ENCODE data around the gene TADA2B. TPM values are rescaled to one million over a fixed set of nuclear protein-coding genes. Genes with fewer than 3 reads are reported as not detected.

Gene TADA2B
- total and polyA plus RNA-seq, 10 of the 15 experiments (the other 5 are each of a cell fraction or from before 2014, with no cell fraction given), result 0.66 to 12.0 (median 5.6) TPM

DNA sequence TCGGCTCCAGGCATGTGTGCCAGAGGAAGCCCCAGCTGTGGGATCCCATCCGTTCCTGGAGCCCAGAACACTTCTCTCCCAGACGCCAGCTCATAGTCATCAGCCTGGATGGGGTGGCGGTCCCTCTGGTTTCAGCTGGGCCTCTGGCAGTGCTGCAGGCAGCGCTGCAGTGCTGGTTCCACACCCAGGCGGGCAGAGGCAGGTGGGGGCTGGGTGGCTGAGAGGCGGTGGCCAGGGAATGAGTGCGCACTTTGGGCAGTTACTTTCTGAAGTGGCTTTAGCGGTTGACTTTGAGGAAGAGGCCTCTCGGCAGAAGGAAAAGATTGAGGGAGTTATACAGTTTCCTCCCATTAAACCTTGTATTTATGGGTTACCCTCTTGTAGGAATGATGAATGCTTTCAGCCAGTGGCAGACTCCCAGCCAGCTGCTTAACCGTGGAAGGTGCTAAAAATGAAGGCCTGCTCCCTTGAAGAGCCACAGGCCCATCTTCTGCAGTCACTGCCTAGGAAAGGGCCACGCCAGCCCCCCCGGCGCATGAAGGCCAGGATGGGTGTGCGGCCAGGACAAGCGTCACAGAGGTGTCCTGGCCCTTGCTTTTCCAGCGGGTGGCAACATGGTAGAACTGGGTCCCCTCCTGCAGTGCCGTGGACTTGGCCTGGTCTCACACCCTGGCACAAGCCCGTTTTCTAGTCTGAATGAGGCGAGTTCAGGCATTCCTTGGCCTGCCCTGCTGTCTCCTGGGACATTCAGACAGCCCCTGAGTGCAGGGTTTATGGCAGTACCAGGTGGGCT is 9.9 kb downstream of the TADA2B start:
- ATAC-seq (no peak), DNase-seq (ENCODE audit: low read depth, low spot score) (no peak), FAIRE-seq (no peak)
- Histone ChIP-seq H3K36me3 (ENCODE audit: control insufficient read depth in 2 of 2, insufficient read depth in 2 of 2, low read length in 1 of 2) (peaks cover 14 to 19% of the 10 kb centered on the region in 2 experiments), H3K4me3 (no peak overlapping the region), H3K9me3 (replicated peaks; ENCODE audit: control insufficient read depth, insufficient read depth, low read length) (no peaks in the 10 kb centered on the region), H3K79me2 (ENCODE audit: control insufficient read depth, insufficient read depth, low read length) (peaks cover 6% of the 10 kb centered on the region), H2AFZ (ENCODE audit: control insufficient read depth, low read depth, low read length) (no peak overlapping the region), H3K9ac (ENCODE audit: control insufficient read depth, insufficient read depth, low read length) (no peak overlapping the region), H3K27me3 (replicated peaks in 1 of 2; ENCODE audit: control insufficient read depth in 2 of 2, insufficient read depth in 2 of 2, low read length in 1 of 2) (no peaks in the 10 kb centered on the region), H3K4me2 (ENCODE audit: control insufficient read depth, insufficient read depth) (no peak overlapping the region), H3K27ac (ENCODE audit: control insufficient read depth, insufficient read depth) (no peak overlapping the region), H4K20me1 (ENCODE audit: control insufficient read depth, insufficient read depth) (0 out of 2 replicates have a peak, but pooled peaks cover 3% of the 10 kb centered on the region), H3K4me1 (ENCODE audit: control insufficient read depth, insufficient read depth, low read length) (peaks cover 5% of the 10 kb centered on the region; the same call in 1 of the 2 replicates)
- CTCF ChIA-PET, result no interaction called here
- intact Hi-C loops (cut with micrococcal nuclease; ENCODE audit: unreplicated experiment), result no loop called here
- SMC1A ChIA-PET (ENCODE audit: uncharacterized antibody, unreplicated experiment), result no interaction called here
- POLR2A ChIA-PET, result no interaction called here
- RAD21 ChIA-PET (ENCODE audit: unreplicated experiment), result no interaction called here
- 88% methylated on average over 20 of the region's 20 CpGs for WGBS (ENCODE audit: insufficient coverage, insufficient replicate concordance, low lambda C conversion rate, missing lambda C conversion rate)
- in situ Hi-C loops (cut with MboI), result no loop called here
- BruUV-seq (replicated peaks), result no TSS peak
- TF ChIP-seq POLR2AphosphoS2 (IDR thresholded peaks at IDR 0.05; ENCODE audit: low read depth, low read length) (no peak), NFYB (IDR thresholded peaks at IDR 0.05; ENCODE audit: insufficient read depth, low read depth, low read length) (no peak), ZZZ3 (IDR thresholded peaks at IDR 0.05; ENCODE audit: control insufficient read depth, insufficient read length, low read depth) (no peak), EED (IDR thresholded peaks at IDR 0.05; ENCODE audit: low read depth) (no peak), ZNF217 (IDR thresholded peaks at IDR 0.05) (no peak), BACH1 (IDR thresholded peaks at IDR 0.05; ENCODE audit: borderline replicate concordance) (no peak), WRNIP1 (IDR thresholded peaks at IDR 0.05; ENCODE audit: borderline replicate concordance, low read depth, low read length) (no peak), RELA (IDR thresholded peaks at IDR 0.05; ENCODE audit: borderline replicate concordance, partially characterized antibody) (no peak), KDM1A (IDR thresholded peaks at IDR 0.05; ENCODE audit: borderline replicate concordance) (no peak), STAT3 (IDR thresholded peaks at IDR 0.05; ENCODE audit: low read depth, low read length) (no peak), HDAC2 (IDR thresholded peaks at IDR 0.05) (no peak), SIX5 (IDR thresholded peaks at IDR 0.05; ENCODE audit: low read depth, low read length, severe bottlenecking) (no peak)
- TF ChIP-seq, protein P1, sequence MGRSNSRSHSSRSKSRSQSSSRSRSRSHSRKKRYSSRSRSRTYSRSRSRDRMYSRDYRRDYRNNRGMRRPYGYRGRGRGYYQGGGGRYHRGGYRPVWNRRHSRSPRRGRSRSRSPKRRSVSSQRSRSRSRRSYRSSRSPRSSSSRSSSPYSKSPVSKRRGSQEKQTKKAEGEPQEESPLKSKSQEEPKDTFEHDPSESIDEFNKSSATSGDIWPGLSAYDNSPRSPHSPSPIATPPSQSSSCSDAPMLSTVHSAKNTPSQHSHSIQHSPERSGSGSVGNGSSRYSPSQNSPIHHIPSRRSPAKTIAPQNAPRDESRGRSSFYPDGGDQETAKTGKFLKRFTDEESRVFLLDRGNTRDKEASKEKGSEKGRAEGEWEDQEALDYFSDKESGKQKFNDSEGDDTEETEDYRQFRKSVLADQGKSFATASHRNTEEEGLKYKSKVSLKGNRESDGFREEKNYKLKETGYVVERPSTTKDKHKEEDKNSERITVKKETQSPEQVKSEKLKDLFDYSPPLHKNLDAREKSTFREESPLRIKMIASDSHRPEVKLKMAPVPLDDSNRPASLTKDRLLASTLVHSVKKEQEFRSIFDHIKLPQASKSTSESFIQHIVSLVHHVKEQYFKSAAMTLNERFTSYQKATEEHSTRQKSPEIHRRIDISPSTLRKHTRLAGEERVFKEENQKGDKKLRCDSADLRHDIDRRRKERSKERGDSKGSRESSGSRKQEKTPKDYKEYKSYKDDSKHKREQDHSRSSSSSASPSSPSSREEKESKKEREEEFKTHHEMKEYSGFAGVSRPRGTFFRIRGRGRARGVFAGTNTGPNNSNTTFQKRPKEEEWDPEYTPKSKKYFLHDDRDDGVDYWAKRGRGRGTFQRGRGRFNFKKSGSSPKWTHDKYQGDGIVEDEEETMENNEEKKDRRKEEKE (IDR thresholded peaks at IDR 0.05), result no peak
- TF ChIP-seq, protein P2, sequence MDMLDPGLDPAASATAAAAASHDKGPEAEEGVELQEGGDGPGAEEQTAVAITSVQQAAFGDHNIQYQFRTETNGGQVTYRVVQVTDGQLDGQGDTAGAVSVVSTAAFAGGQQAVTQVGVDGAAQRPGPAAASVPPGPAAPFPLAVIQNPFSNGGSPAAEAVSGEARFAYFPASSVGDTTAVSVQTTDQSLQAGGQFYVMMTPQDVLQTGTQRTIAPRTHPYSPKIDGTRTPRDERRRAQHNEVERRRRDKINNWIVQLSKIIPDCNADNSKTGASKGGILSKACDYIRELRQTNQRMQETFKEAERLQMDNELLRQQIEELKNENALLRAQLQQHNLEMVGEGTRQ (IDR thresholded peaks at IDR 0.05; ENCODE audit: borderline replicate concordance, low read depth, low read length), result no peak
- TF ChIP-seq, protein P3, sequence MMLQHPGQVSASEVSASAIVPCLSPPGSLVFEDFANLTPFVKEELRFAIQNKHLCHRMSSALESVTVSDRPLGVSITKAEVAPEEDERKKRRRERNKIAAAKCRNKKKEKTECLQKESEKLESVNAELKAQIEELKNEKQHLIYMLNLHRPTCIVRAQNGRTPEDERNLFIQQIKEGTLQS (IDR thresholded peaks at IDR 0.05; ENCODE audit: borderline replicate concordance, extremely low read depth, low read depth, low read length), result no peak
- TF ChIP-seq, protein P4, sequence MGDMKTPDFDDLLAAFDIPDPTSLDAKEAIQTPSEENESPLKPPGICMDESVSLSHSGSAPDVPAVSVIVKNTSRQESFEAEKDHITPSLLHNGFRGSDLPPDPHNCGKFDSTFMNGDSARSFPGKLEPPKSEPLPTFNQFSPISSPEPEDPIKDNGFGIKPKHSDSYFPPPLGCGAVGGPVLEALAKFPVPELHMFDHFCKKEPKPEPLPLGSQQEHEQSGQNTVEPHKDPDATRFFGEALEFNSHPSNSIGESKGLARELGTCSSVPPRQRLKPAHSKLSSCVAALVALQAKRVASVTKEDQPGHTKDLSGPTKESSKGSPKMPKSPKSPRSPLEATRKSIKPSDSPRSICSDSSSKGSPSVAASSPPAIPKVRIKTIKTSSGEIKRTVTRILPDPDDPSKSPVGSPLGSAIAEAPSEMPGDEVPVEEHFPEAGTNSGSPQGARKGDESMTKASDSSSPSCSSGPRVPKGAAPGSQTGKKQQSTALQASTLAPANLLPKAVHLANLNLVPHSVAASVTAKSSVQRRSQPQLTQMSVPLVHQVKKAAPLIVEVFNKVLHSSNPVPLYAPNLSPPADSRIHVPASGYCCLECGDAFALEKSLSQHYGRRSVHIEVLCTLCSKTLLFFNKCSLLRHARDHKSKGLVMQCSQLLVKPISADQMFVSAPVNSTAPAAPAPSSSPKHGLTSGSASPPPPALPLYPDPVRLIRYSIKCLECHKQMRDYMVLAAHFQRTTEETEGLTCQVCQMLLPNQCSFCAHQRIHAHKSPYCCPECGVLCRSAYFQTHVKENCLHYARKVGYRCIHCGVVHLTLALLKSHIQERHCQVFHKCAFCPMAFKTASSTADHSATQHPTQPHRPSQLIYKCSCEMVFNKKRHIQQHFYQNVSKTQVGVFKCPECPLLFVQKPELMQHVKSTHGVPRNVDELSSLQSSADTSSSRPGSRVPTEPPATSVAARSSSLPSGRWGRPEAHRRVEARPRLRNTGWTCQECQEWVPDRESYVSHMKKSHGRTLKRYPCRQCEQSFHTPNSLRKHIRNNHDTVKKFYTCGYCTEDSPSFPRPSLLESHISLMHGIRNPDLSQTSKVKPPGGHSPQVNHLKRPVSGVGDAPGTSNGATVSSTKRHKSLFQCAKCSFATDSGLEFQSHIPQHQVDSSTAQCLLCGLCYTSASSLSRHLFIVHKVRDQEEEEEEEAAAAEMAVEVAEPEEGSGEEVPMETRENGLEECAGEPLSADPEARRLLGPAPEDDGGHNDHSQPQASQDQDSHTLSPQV (IDR thresholded peaks at IDR 0.05), result no peak

All from GM12878 (cell line).